ENCODE results near the gene PLPP3.
A peak's percentile ranks its signal among the peaks of the same experiment; 100 is the strongest.

Gene PLPP3

DNA sequence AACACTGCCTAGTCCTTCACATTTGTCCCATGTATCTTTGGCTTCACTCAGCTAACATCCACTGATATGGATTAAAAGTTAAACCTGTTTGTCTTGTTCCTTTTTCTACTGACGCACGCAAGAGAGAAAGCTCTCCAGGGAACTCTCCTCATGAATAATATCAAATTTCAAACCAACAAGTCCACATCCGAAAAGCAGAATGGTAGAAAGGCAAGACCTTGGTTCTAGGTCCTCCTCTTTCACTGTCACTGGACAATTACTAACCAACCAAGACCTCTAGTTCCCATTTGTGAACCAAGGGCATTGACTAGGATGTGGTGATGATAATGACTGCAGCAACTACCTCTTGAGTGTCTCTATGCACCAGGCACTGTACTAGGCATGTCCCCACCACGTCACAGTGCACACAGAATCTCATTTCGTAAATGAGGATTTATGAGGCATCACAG, 8.4 kb downstream of the PLPP3 start (continued):
- TF ChIP-seq, protein P1, sequence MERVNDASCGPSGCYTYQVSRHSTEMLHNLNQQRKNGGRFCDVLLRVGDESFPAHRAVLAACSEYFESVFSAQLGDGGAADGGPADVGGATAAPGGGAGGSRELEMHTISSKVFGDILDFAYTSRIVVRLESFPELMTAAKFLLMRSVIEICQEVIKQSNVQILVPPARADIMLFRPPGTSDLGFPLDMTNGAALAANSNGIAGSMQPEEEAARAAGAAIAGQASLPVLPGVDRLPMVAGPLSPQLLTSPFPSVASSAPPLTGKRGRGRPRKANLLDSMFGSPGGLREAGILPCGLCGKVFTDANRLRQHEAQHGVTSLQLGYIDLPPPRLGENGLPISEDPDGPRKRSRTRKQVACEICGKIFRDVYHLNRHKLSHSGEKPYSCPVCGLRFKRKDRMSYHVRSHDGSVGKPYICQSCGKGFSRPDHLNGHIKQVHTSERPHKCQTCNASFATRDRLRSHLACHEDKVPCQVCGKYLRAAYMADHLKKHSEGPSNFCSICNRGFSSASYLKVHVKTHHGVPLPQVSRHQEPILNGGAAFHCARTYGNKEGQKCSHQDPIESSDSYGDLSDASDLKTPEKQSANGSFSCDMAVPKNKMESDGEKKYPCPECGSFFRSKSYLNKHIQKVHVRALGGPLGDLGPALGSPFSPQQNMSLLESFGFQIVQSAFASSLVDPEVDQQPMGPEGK (tag by site-specific recombination; IDR thresholded peaks at IDR 0.05) = peak; percentile 23; the same call in 1 of the 2 replicates
- TF ChIP-seq, protein P2, sequence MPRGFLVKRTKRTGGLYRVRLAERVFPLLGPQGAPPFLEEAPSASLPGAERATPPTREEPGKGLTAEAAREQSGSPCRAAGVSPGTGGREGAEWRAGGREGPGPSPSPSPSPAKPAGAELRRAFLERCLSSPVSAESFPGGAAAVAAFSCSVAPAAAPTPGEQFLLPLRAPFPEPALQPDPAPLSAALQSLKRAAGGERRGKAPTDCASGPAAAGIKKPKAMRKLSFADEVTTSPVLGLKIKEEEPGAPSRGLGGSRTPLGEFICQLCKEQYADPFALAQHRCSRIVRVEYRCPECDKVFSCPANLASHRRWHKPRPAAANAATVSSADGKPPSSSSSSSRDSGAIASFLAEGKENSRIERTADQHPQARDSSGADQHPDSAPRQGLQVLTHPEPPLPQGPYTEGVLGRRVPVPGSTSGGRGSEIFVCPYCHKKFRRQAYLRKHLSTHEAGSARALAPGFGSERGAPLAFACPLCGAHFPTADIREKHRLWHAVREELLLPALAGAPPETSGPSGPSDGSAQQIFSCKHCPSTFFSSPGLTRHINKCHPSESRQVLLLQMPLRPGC (tag by site-specific recombination; IDR thresholded peaks at IDR 0.05) = peak; percentile 62; the same call in 1 of the 2 replicates
- TF ChIP-seq TRIM28 (IDR thresholded peaks at IDR 0.05; ENCODE audit: borderline replicate concordance, low read length) = peak; percentile 92; the same call in 1 of the 2 replicates
- TF ChIP-seq, protein P3, sequence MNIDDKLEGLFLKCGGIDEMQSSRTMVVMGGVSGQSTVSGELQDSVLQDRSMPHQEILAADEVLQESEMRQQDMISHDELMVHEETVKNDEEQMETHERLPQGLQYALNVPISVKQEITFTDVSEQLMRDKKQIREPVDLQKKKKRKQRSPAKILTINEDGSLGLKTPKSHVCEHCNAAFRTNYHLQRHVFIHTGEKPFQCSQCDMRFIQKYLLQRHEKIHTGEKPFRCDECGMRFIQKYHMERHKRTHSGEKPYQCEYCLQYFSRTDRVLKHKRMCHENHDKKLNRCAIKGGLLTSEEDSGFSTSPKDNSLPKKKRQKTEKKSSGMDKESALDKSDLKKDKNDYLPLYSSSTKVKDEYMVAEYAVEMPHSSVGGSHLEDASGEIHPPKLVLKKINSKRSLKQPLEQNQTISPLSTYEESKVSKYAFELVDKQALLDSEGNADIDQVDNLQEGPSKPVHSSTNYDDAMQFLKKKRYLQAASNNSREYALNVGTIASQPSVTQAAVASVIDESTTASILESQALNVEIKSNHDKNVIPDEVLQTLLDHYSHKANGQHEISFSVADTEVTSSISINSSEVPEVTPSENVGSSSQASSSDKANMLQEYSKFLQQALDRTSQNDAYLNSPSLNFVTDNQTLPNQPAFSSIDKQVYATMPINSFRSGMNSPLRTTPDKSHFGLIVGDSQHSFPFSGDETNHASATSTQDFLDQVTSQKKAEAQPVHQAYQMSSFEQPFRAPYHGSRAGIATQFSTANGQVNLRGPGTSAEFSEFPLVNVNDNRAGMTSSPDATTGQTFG (tag by site-specific recombination; IDR thresholded peaks at IDR 0.05; ENCODE audit: borderline replicate concordance) = no peak
- peak; percentile 70 for TF ChIP-seq OSR2 (tag by site-specific recombination; IDR thresholded peaks at IDR 0.05)
- peak; percentile 91; the same call in 1 of the 2 replicates for TF ChIP-seq MZF1 (tag by site-specific recombination; IDR thresholded peaks at IDR 0.05; ENCODE audit: borderline replicate concordance)
- TF ChIP-seq ZSCAN23 (tag by site-specific recombination; IDR thresholded peaks at IDR 0.05) = 0 out of 2 replicates have a peak, but pooled peaks have one; percentile 44
- no peak for TF ChIP-seq ZNF138 (tag by site-specific recombination; IDR thresholded peaks at IDR 0.05; ENCODE audit: borderline replicate concordance)
- TF ChIP-seq, protein P4, sequence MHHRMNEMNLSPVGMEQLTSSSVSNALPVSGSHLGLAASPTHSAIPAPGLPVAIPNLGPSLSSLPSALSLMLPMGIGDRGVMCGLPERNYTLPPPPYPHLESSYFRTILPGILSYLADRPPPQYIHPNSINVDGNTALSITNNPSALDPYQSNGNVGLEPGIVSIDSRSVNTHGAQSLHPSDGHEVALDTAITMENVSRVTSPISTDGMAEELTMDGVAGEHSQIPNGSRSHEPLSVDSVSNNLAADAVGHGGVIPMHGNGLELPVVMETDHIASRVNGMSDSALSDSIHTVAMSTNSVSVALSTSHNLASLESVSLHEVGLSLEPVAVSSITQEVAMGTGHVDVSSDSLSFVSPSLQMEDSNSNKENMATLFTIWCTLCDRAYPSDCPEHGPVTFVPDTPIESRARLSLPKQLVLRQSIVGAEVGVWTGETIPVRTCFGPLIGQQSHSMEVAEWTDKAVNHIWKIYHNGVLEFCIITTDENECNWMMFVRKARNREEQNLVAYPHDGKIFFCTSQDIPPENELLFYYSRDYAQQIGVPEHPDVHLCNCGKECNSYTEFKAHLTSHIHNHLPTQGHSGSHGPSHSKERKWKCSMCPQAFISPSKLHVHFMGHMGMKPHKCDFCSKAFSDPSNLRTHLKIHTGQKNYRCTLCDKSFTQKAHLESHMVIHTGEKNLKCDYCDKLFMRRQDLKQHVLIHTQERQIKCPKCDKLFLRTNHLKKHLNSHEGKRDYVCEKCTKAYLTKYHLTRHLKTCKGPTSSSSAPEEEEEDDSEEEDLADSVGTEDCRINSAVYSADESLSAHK (tag by site-specific recombination; IDR thresholded peaks at IDR 0.05) = peak; percentile 75
- no peak for TF ChIP-seq ZNF354C (tag by site-specific recombination; IDR thresholded peaks at IDR 0.05; ENCODE audit: borderline replicate concordance, low read depth)
- TF ChIP-seq ZNF610 (tag by site-specific recombination; IDR thresholded peaks at IDR 0.05; ENCODE audit: borderline replicate concordance) = peak; percentile 45; the same call in 1 of the 2 replicates
- no peak for TF ChIP-seq GLI4 (tag by site-specific recombination; IDR thresholded peaks at IDR 0.05)
- 0 out of 2 replicates have a peak, but pooled peaks have one; percentile 8 for TF ChIP-seq SP2 (tag by site-specific recombination; IDR thresholded peaks at IDR 0.05)
- peak; percentile 91 for TF ChIP-seq ZNF600 (tag by site-specific recombination; IDR thresholded peaks at IDR 0.05)
- TF ChIP-seq ZNF501 (tag by site-specific recombination; IDR thresholded peaks at IDR 0.05) = peak; percentile 70; the same call in 1 of the 2 replicates
- no peak for TF ChIP-seq ZNF214 (tag by site-specific recombination; IDR thresholded peaks at IDR 0.05; ENCODE audit: borderline replicate concordance)
- peak; percentile 68; the same call in 1 of the 2 replicates for TF ChIP-seq ZSCAN30 (tag by site-specific recombination; IDR thresholded peaks at IDR 0.05)
- TF ChIP-seq ZBTB20 (tag by site-specific recombination; IDR thresholded peaks at IDR 0.05) = no peak
- no peak for TF ChIP-seq GFI1B (tag by site-specific recombination; IDR thresholded peaks at IDR 0.05)
- peak; percentile 79 for TF ChIP-seq SETDB1 (IDR thresholded peaks at IDR 0.05; ENCODE audit: insufficient read length, low read length)
- TF ChIP-seq ZNF16 (tag by site-specific recombination; IDR thresholded peaks at IDR 0.05; ENCODE audit: low read depth) = no peak
- TF ChIP-seq ZNF677 (tag by site-specific recombination; IDR thresholded peaks at IDR 0.05) = no peak
- TF ChIP-seq ZBTB8A (tag by site-specific recombination; IDR thresholded peaks at IDR 0.05) = no peak
- peak; percentile 72; the same call in 1 of the 2 replicates for TF ChIP-seq ZXDB (tag by site-specific recombination; IDR thresholded peaks at IDR 0.05)
- no peak for TF ChIP-seq ZNF776 (tag by site-specific recombination; IDR thresholded peaks at IDR 0.05; ENCODE audit: borderline replicate concordance)
- TF ChIP-seq ZNF132 (tag by site-specific recombination; IDR thresholded peaks at IDR 0.05; ENCODE audit: borderline replicate concordance) = no peak
- TF ChIP-seq ZNF311 (tag by site-specific recombination; IDR thresholded peaks at IDR 0.05; ENCODE audit: borderline replicate concordance) = no peak
- no peak for TF ChIP-seq KLF16 (tag by site-specific recombination; IDR thresholded peaks at IDR 0.05)
- peak; percentile 42; the same call in 1 of the 2 replicates for TF ChIP-seq ZNF394 (tag by site-specific recombination; IDR thresholded peaks at IDR 0.05; ENCODE audit: borderline replicate concordance)
- no peak for TF ChIP-seq ZNF664 (tag by site-specific recombination; IDR thresholded peaks at IDR 0.05)
- TF ChIP-seq KLF8 (tag by site-specific recombination; IDR thresholded peaks at IDR 0.05) = peak; percentile 67; the same call in 1 of the 2 replicates
- TF ChIP-seq ZNF2 (tag by site-specific recombination; IDR thresholded peaks at IDR 0.05) = peak; percentile 86
- TF ChIP-seq ZNF239 (tag by site-specific recombination; IDR thresholded peaks at IDR 0.05) = peak; percentile 91
- TF ChIP-seq ZNF133 (tag by site-specific recombination; IDR thresholded peaks at IDR 0.05) = no peak

Data from HEK293 (cell line).